Inferior parietal cortex (tissue), 1 donor: ENCODE results near the gene FADS2.

Experiments used
- DNase-seq: peaks from one replicate; pipeline ENCODE4 v3.0.0-alpha.2; 2016; ENCODE audit errors: extremely low spot score

The FADS2 gene

GRCh38 chr11:61795876-61796526 is 32.1 kb upstream of the FADS2 start:
- DNase-seq: no peak

DNA sequence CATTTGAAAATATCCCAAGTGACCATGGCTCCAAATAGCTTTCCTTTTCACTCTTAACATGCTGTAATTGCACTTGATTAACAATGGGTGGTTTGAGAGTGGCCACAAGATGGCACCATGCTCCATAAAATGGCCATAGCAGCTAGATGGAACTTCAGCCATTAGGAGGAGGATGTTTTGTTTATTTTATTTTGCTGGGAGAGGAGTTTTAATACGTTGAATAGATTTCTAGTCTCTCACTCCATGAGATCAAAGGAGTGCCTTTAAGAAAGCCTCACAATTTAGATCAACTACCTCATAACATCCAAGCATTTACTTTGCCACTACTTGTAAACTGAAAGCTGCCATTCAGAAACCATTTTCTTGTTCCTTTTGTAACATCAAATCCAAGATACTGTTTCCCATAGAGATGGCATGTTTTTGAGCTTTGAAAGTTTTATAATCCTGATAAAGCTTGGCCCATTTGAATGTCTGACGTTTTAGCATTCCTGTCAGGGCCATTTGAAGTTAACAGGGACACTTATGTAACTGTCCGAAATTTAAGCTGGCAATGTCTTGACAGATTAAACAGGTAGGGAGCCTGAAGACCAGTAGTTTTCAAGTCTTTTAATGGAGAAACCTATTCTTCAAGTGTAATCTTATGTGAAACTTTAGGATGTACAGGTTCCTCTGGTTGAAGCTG is 30.7 kb upstream of the FADS2 start:
- peak; percentile 94 for DNase-seq

GRCh38 chr11:61799665-61800284 is 28.3 kb upstream of the FADS2 start:
- DNase-seq: no peak

GRCh38 chr11:61800331-61801281 is 27.5 kb upstream of the FADS2 start:
- DNase-seq: no peak

- no peak for DNase-seq
Measured at GRCh38 chr11:61802605-61803004, 25.5 kb upstream of the FADS2 start.

GRCh38 chr11:61803889-61804647 is 24.0 kb upstream of the FADS2 start:
- DNase-seq: no peak

DNA sequence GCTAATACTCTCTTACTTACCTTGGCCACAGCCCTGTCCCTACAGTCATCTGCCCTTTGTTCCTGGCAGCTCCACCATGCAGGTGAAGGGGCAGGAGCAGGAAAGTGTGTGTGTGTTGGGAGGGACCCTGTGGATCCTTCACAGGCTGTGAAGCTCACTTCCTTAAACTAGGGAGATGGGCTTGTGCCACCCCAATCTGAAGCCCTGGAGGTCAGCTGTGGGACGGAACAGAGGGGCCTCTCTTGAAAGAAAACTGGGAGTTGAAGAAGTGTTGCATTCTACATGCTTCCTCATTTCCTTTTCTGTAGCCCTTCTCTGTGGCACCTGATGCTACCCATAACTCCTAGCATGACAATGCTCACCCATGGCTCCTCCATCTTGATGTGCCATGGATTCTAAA is 23.0 kb upstream of the FADS2 start:
- no peak for DNase-seq

DNA sequence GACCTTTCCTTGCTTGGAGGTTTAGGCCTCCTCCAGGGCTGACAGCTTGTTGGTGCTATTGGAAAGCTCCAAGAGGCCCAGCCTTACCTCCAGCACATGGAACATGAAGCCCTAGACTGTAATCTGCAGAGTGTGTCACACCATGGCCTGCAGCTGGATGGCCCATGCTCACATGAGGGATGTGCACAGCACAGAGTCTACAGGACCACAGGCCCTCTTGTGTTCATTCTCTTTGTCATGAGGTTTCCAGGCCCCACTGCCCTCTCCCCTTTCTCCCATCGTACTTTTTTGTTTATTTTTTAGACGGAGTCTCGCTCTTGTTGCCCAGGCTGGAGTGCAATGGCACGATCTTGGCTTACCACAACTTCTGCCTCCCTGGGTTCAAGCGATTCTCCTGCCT is 21.3 kb upstream of the FADS2 start:
- DNase-seq: no peak

DNA sequence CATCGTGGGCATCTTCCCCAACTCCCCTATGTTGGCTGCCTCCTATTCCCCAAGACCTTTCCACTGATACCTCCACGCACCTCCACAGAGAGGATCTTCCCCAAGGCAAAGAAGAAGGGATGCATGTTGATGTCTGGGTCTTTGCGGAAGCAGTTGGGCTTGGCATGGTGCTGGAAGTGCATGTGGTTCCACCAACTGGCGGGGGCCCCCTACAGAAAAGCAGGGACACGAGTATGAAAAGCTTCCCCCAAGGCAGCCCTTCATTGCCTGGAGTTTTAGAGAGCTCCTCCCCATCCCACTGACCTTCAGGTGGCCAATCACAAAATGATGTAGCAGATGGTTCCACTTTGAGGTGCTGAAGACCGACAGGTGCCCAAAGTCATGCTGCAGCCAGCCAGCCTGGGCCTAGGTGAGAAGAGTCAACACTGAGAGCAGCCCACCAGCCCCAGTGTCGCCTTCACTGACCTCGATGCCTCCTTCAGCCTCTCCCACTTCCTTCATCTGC is 17.4 kb upstream of the FADS2 start:
- no peak for DNase-seq

DNA sequence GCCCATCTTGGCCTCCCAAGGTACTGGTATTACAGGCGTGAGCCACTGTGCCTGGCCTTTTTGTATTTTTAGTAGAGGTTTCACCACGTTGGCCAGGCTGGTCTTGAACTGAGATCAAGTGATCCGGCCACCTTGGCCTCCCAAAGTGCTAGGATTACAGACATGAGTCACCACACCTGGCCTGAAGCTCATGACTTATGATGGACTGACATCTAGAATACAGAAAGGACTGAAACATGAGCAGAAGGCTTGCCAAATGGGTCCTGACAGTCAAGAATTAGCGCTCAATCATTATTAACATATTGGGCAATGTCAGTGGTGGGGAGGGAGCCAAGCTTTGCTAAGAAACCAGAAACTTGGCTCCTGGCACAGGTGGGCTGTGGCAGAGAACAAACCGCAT is 16.3 kb upstream of the FADS2 start:
- DNase-seq: no peak

- no peak for DNase-seq
Measured at GRCh38 chr11:61812736-61813411, 15.2 kb upstream of the FADS2 start.

DNA sequence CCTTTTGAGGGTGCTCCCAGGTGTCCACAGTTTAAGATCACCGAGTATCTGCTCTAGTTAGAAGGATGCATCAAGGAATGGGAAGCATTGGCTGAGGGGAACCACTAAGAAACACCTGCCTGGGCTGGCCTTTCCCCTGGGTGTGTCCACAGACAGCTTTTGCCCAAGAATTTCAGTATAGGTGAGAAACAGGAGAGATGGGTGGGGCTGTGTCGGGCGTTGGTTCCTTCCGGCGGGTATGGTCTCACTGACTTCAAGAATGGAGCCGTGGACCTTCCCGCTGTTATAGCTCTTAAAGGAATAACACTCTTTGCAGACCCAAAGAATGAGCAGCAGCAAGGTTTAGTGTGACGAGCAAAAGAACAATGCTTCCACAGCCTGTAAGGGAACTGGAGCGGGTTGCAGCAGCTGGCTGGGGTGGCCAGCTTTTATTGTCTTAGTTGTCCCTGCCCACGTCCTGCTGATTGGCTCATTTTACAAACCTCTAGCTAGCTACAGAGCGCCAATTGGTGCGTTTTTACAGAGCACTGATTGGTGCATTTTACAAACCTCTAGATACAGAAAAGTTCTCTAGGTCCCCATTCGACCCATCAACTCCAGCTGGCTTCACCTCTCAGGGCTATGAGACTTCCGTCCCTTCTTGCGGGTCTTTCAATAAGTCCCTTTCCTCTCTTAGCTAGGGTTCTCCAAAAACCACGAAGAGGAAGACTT is 13.7 kb upstream of the FADS2 start:
- DNase-seq: peak; percentile 70

- peak; percentile 98 for DNase-seq
Measured at GRCh38 chr11:61814958-61815789, 12.9 kb upstream of the FADS2 start.

DNA sequence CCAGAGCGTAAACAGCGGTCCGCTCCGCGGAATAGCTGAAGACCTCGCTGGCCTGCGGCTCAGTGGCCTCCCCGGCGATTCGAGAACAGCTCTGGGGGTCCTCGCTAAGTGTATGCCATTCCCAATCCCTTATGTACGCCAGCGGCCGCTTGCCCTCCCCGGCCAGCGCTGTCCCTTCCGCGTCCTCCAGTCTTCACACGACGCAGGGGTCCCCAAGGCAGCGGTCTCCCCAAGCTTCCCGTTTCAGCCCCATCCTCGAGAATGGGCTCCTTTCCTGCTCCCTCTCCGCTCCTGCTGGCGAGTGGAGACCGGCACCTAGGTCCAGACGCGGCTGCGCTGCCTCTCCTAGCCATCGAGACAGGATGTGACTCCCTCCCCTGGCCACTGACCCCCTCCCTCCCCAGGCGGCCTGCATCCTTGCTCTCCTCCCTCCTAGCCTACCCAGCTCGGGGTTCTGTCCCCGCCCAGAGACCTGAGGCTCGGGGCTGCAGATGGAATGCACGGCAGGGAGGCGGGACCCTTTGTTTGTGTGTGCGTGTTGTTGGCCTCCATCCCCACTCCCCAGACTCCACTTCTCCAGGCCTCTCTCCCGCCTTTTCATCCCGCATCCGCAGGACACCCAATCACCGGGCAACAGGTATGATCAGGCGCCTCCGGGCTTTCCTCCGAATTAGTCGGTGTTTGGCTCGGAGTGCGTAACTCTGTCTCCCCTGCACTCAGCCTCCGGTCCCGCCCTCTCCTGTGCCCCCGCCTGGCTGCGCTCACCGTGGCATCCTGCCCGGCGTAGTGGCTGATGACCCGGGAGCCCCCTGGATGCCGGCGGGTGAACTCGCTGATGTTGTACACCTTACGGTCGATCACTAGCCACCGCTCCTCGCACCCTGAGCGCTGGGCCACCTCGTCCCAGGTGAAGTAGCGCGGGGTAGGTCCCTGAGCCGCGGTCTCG is 12.0 kb upstream of the FADS2 start:
- DNase-seq: peak; percentile 47

GRCh38 chr11:61816736-61817455 is 11.2 kb upstream of the FADS2 start, which contains the start of gene FADS1:
TSS of gene FADS1 (minus strand) at chr11:61817003. CDS start at chr11:61816929, 74 bp downstream.
- DNase-seq: peak; percentile 89

DNA sequence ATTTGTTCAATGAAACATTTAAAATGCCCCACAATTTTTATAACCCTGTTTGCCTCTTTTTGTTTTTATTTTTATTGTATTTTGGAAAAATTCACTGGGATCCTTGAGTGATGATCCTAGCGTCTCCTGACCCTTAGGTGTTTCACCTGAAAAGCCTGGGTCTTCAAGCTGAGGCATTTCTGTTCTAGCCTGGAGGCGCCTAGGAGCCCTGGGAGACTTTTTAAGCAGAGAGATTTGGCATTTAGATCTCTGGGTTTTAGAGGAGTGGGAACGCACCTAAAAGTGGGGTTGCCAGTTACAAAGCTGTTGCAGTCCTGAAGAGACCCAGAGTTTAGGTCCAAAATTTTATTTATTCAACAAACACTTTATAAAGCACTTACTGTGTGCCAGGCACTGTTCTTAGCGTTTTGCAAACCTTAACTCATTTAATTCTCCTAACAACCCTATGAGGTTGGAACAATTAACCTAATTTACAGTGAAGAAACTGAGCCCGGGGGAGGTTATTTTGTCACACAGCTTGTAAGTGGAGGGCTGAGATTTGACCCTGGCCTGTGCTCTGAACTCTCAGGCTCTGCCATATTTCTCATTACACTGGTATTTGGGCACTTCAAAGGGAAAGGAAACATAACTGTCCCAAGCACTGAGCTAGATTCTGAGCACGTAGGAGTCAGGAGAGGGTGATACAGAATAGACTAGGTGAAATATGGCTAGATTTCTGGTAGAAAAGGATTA is 10.5 kb upstream of the FADS2 start:
- DNase-seq: no peak
